ENCODE measurements around the gene KIAA1671.

DNA sequence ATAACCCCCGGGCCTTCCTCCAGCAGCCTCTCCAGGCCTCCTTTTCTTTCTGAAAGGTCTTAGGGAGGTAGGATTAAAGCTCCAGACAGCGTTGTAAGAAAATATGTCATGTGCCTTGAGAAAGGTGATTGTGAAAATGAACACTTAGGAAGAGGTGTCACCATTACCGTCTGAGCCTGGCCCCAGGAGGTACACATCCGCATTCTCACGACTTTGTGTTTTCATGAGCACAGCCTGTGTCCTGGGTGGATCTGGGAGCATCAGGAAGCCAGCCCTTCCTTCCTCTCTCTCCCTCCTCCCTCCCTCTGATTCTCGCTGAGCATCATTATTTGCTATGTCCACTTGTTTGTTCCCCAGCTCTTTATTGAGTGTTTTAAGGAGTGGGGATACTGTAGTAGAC lies 142.1 kb downstream of the KIAA1671 start:
- TF ChIP-seq, protein P1, sequence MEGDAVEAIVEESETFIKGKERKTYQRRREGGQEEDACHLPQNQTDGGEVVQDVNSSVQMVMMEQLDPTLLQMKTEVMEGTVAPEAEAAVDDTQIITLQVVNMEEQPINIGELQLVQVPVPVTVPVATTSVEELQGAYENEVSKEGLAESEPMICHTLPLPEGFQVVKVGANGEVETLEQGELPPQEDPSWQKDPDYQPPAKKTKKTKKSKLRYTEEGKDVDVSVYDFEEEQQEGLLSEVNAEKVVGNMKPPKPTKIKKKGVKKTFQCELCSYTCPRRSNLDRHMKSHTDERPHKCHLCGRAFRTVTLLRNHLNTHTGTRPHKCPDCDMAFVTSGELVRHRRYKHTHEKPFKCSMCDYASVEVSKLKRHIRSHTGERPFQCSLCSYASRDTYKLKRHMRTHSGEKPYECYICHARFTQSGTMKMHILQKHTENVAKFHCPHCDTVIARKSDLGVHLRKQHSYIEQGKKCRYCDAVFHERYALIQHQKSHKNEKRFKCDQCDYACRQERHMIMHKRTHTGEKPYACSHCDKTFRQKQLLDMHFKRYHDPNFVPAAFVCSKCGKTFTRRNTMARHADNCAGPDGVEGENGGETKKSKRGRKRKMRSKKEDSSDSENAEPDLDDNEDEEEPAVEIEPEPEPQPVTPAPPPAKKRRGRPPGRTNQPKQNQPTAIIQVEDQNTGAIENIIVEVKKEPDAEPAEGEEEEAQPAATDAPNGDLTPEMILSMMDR (IDR thresholded peaks at IDR 0.05) = no peak
- no peak for TF ChIP-seq POLR2A (IDR thresholded peaks at IDR 0.05)
- no peak for TF ChIP-seq POLR2AphosphoS5 (IDR thresholded peaks at IDR 0.05)
- TF ChIP-seq EP300 (IDR thresholded peaks at IDR 0.05) = no peak
